BE2C (cell line): ENCODE results near the gene ADRM1.

Experiments
- DNase-seq: peaks from one replicate; pipeline ENCODE4 v3.0.0-alpha.2; 2020
- H3K27me3 ChIP-seq: fragments of 250-450 bp; sonication (Bioruptor Pico); 2 replicates; pipeline ENCODE4 v1.5.1; 2020; ENCODE audit warnings: mild to moderate bottlenecking
- H3K36me3 ChIP-seq: fragments of 250-450 bp; sonication (Bioruptor Pico); 2 replicates; pipeline ENCODE4 v1.5.1; 2020; ENCODE audit warnings: mild to moderate bottlenecking
- H3K4me1 ChIP-seq: fragments of 250-450 bp; sonication (Bioruptor Pico); 2 replicates; pipeline ENCODE4 v1.5.1; 2020
- H3K4me3 ChIP-seq: 2 replicates; pipeline ENCODE4 v1.5.1; 2011; ENCODE audit warnings: low read depth, low read length
- H3K9me3 ChIP-seq: fragments of 250-450 bp; sonication (Bioruptor Pico); 2 replicates; pipeline ENCODE4 v1.5.1; 2020
- CTCF ChIP-seq: IDR thresholded peaks from 2 replicates; pipeline ENCODE4 v1.5.1; 2012; ENCODE audit warnings: mild to moderate bottlenecking, low read depth, low read length

ADRM1 gene

DNA sequence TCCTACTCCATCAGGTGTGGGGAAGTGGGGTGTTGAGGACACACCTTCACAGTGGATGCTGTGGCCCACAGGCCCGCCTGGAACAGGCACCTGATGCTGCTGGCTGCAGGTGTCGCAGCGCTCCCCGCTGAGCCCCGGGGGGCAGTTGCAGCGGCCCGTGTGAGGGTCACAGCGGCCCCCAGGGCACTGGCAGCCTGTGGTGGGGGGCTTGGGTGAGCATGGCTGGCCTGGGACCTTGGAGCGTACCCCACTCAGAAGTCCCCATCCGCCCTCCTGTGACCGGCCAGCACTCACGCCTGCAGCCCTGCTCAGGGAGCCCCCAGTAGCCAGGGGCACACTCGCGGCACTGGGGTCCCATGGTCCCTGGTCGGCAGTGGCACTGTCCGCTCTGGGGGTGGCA, 19.2 kb downstream of the ADRM1 start:
- Histone ChIP-seq H3K4me3 (no peak overlapping the region), H3K4me1 (no peaks in the 10 kb centered on the region), H3K27me3 (no peaks in the 10 kb centered on the region), H3K9me3 (no peaks in the 10 kb centered on the region; the same call in 1 of the 2 replicates), H3K36me3 (no peaks in the 10 kb centered on the region; the same call in 1 of the 2 replicates)
- DNase-seq, result no peak
- no peak for TF ChIP-seq CTCF

GRCh38 chr20:62322492-62323041, 19.8 kb downstream of the ADRM1 start:
- TF ChIP-seq CTCF, result no peak
- no peak overlapping the region for H3K4me3 ChIP-seq
- H3K4me1 ChIP-seq, result no peaks in the 10 kb centered on the region
- H3K27me3 ChIP-seq, result no peaks in the 10 kb centered on the region
- no peaks in the 10 kb centered on the region for H3K36me3 ChIP-seq
- H3K9me3 ChIP-seq, result no peaks in the 10 kb centered on the region; the same call in 1 of the 2 replicates
- DNase-seq, result no peak

- no peak for TF ChIP-seq CTCF
- DNase-seq, result no peak
- H3K9me3 ChIP-seq, result no peaks in the 10 kb centered on the region; the same call in 1 of the 2 replicates
- H3K27me3 ChIP-seq, result no peaks in the 10 kb centered on the region
- no peaks in the 10 kb centered on the region for H3K4me1 ChIP-seq
- no peak overlapping the region for H3K4me3 ChIP-seq
- no peaks in the 10 kb centered on the region for H3K36me3 ChIP-seq
Observed at GRCh38 chr20:62323146-62323979, 20.6 kb downstream of the ADRM1 start.

DNA sequence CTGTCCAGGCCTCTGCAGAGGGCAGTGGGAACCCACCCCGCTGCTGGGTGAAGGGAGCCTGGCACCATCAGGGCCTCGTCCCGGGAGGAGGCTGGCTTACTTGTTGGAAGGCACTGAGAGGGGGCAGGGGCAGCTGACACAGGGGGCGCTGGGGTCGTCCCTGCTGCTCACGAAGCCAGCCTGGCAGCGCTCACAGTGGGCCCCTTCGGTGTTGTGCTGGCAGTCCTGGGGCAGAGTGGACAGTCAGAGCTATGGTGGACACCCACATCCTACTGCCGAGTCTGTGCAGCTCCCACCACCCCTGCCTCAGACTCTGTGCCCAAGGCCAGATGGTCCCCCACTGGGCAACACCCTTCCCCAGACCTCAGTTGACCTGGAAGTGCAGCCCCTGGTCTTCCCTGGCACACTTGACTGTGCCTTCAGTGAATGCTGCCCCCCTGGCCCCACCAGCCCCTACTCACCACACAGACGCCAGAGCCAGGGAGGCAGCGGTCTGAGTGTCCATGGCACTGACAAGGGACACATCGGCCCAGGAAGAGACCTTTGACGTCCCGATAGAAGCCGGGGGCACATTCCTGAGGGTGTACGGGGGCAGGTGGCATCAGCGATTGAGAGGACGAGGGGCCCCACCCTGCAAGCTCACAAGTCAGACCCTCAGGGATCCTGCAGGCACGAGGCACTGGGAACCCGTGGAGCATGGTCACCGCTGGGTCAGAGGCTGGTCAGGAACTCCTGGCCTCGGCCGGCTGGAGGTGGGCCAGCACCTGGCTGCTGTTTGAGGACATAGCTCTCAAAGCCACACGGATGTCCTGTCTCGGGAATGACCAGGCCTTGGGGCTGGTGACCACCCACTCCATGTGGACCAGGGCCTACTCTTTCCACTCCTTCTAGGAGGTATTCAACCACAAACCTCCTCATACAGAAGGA, 21.4 kb downstream of the ADRM1 start:
- TF ChIP-seq CTCF, result no peak
- DNase-seq, result no peak
- Histone ChIP-seq H3K9me3 (no peaks in the 10 kb centered on the region; the same call in 1 of the 2 replicates), H3K27me3 (no peaks in the 10 kb centered on the region), H3K4me1 (no peaks in the 10 kb centered on the region), H3K36me3 (no peaks in the 10 kb centered on the region), H3K4me3 (no peak overlapping the region)

DNA sequence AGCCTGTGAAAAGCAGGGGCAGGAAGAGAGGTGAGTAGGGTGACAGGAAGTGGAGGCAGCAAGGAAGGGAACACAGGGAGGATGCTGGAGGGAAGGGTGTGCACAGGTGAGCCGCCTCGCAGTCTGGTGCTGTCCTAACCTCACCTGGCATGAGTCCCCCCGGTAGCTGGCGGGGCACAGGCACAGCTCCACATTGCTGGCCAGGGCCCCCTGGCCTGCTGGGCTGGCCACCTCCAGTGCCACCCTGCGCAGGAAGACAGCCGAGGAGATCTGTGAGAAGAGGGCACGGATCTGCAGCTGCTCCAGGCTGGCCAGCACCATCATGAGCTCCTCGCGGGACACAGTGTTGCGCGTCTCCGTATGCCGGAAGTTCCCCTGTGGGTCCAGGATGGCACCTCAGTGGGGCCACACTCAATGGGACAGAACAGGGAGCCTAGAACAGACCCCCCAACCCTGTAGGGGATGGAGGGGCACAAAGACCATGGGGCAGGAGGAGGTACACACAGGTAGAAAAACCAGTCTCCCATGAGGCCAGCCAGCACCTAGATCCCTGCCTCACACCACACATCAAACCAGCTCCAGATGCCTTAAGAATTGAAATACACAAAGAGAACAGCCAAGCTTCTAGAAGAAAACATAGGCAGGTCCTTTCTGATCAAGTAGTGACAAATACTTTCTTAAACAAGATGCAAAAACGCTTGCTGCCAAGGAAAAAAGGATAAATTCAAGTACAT, 22.5 kb downstream of the ADRM1 start:
- no peak for DNase-seq
- no peaks in the 10 kb centered on the region for H3K36me3 ChIP-seq
- H3K4me3 ChIP-seq, result no peak overlapping the region
- no peaks in the 10 kb centered on the region; the same call in 1 of the 2 replicates for H3K9me3 ChIP-seq
- H3K4me1 ChIP-seq, result no peaks in the 10 kb centered on the region
- no peaks in the 10 kb centered on the region for H3K27me3 ChIP-seq
- TF ChIP-seq CTCF, result no peak
